GM19035 (cell line): ENCODE results near the gene LRRC8A.
"Not testable (repeated sequence)": the region's sequence is repeated elsewhere in the genome, so short reads cannot be mapped to it uniquely, and the experiment has no call there.

Source experiments
- ATAC-seq: cut with Tn5 transposase; IDR thresholded peaks from one replicate; pipeline ENCODE4 v1.9.1; 2021; ENCODE audit not compliant: unreplicated experiment

Gene LRRC8A

GRCh38 chr9:128920381-128921058 lies 38.6 kb downstream of the LRRC8A start, which contains the start of gene PHYHD1:
Gene PHYHD1 (plus strand): TSS chr9:128920982. CDS start chr9:128922324, 1,342 bp downstream.
- ATAC-seq = no peak

GRCh38 chr9:128921881-128922763 lies 40.2 kb downstream of the LRRC8A start:
- ATAC-seq = no peak

GRCh38 chr9:128923493-128923883 lies 41.6 kb downstream of the LRRC8A start:
- ATAC-seq = no peak

GRCh38 chr9:128927731-128928411 lies 45.9 kb downstream of the LRRC8A start:
- ATAC-seq = no peak

- no peak for ATAC-seq
These were observed 46.7 kb downstream of the LRRC8A start for GRCh38 chr9:128928624-128929023.

- ATAC-seq = no peak
These were observed 47.6 kb downstream of the LRRC8A start for GRCh38 chr9:128929560-128929959.

- ATAC-seq = no peak
These were observed 51.8 kb downstream of the LRRC8A start for GRCh38 chr9:128933731-128934130.

- no peak for ATAC-seq
These were observed 54.4 kb downstream of the LRRC8A start for GRCh38 chr9:128936171-128936865.

GRCh38 chr9:128937310-128938165 lies 55.6 kb downstream of the LRRC8A start:
- ATAC-seq = no peak

- ATAC-seq = no peak
These were observed 58.5 kb downstream of the LRRC8A start for GRCh38 chr9:128940271-128940921.

GRCh38 chr9:128940946-128941755 lies 59.2 kb downstream of the LRRC8A start:
- no peak for ATAC-seq

- ATAC-seq = no peak
These were observed 62.1 kb downstream of the LRRC8A start for GRCh38 chr9:128943832-128944620.

- not testable (repeated sequence) for ATAC-seq
These were observed 63.0 kb downstream of the LRRC8A start for GRCh38 chr9:128944966-128945365.

- ATAC-seq = no peak
These were observed 64.0 kb downstream of the LRRC8A start for GRCh38 chr9:128945798-128946501.

- ATAC-seq = peak; percentile 11
These were observed 64.8 kb downstream of the LRRC8A start for GRCh38 chr9:128946571-128947276.

- no peak for ATAC-seq
These were observed 65.3 kb downstream of the LRRC8A start for GRCh38 chr9:128947277-128947526.
